AG04449 (cell line): ENCODE measurements around the gene MYO7A.

Source experiments
- CTCF ChIA-PET: fragments of 350-600 bp; formaldehyde crosslinking; extraction: SDS; loops from one replicate; lab custom pipeline; 2021; ENCODE audit warnings: antibody characterized with exemption; lab: Yijun Ruan, JAX
- POLR2A ChIA-PET: fragments of 400-600, 350-600 bp; formaldehyde crosslinking; extraction: SDS; loops from one replicate; lab custom pipeline; 2020; ENCODE audit warnings: antibody characterized with exemption, inconsistent platforms; lab: Yijun Ruan, JAX
- DNase-seq: peaks from one replicate; pipeline ENCODE4 v3.0.0-alpha.2; 2010; ENCODE audit warnings: low read depth, low spot score
- H3K4me3 ChIP-seq: 2 replicates; pipeline ENCODE4 v1.5.1; 2011; ENCODE audit warnings: low read depth, mild to moderate bottlenecking, control low read depth, low read length
- CTCF ChIP-seq: IDR thresholded peaks from one replicate; pipeline ENCODE4 v1.5.1; 2011; ENCODE audit warnings: mild to moderate bottlenecking, moderate library complexity, low read length, control low read depth, inconsistent platforms; ENCODE audit not compliant: insufficient read depth; ENCODE audit errors: missing control alignments

MYO7A gene

GRCh38 chr11:77170107-77170506 is 42.1 kb downstream of the MYO7A start:
- no peak for TF ChIP-seq CTCF
- ChIA-PET POLR2A (no interaction called here), CTCF (interaction anchor here (1.1 kb wide), 1 partner anchor 43 kb away, joined by 3 read pairs; the partner anchor contains the start of gene MYO7A)
- H3K4me3 ChIP-seq = no peak overlapping the region
- DNase-seq = no peak

- DNase-seq = no peak
- no peak for TF ChIP-seq CTCF
- no peak overlapping the region for H3K4me3 ChIP-seq
- ChIA-PET CTCF (no interaction called here), POLR2A (no interaction called here)
Measured at GRCh38 chr11:77171254-77171653, 43.2 kb downstream of the MYO7A start.

GRCh38 chr11:77171885-77172665 is 44.0 kb downstream of the MYO7A start:
- no peak overlapping the region for H3K4me3 ChIP-seq
- no peak for TF ChIP-seq CTCF
- no peak for DNase-seq
- ChIA-PET CTCF (interaction anchor here (0.9 to 1.1 kb wide), 2 partner anchors 15 to 27 kb away, joined by 3 read pairs; no protein-coding TSS in a partner anchor), POLR2A (no interaction called here)

GRCh38 chr11:77172666-77172982 is 44.6 kb downstream of the MYO7A start:
- H3K4me3 ChIP-seq = no peak overlapping the region
- DNase-seq = no peak
- no peak for TF ChIP-seq CTCF
- ChIA-PET CTCF (interaction anchor here (0.9 to 1.1 kb wide), 2 partner anchors 15 to 26 kb away, joined by 3 read pairs; no protein-coding TSS in a partner anchor), POLR2A (interaction anchor here (0.6 kb wide), 1 partner anchor 216 kb away, joined by 3 read pairs; no protein-coding TSS in a partner anchor)

GRCh38 chr11:77173494-77173893 is 45.4 kb downstream of the MYO7A start:
- no peak overlapping the region for H3K4me3 ChIP-seq

More at GRCh38 chr11:77173494-77173893, 45.4 kb downstream of the MYO7A start:
- DNase-seq = no peak
- ChIA-PET POLR2A (no interaction called here), CTCF (interaction anchor here (1.3 to 1.6 kb wide), 5 partner anchors 9 to 46 kb away, joined by 3 to 8 read pairs (median 3); partner anchors contain the start of gene MYO7A)
- no peak for TF ChIP-seq CTCF
